B cell (primary cell): ENCODE results near the gene NUP35. TPM values are rescaled to one million over a fixed set of nuclear protein-coding genes. Genes with fewer than 3 reads are reported as not detected.

ENCODE experiments used
- ATAC-seq: fragments of 200-7000 bp; cut with Tn5 transposase; one replicate; pipeline ENCODE4 v1.10.0; 2021; ENCODE audit warnings: low read depth, mild to moderate bottlenecking, moderate number of reproducible peaks, moderate library complexity
- CTCF ChIA-PET: fragments of 350-600 bp; sonication (Branson Sonifier 250); formaldehyde crosslinking; loops from one replicate; lab custom pipeline; 2021; ENCODE audit warnings: antibody characterized with exemption, inconsistent platforms; lab: Charles Lee
- POLR2A ChIA-PET: fragments of 350-600 bp; sonication (Branson Sonifier 250); formaldehyde crosslinking; loops from one replicate; lab custom pipeline; 2021; ENCODE audit warnings: antibody characterized with exemption; lab: Charles Lee
- DNase-seq: peaks from one replicate; pipeline ENCODE4 v3.0.0; 2013
- H2AFZ ChIP-seq: 2 replicates; pipeline ENCODE4 v1.6.1; 2012; ENCODE audit warnings: mild to moderate bottlenecking, low read depth, low read length; ENCODE audit not compliant: insufficient read depth, poor library complexity, severe bottlenecking
- H3K27ac ChIP-seq, 2 donors: 1 replicate in 1 of 2; 2 replicates in 1 of 2; pipeline ENCODE4 v1.5.1; 2012 to 2013; ENCODE audit warnings: low read length in 2 of 2, mild to moderate bottlenecking in 2 of 2, moderate library complexity in 1 of 2
- H3K27me3 ChIP-seq, 4 experiments: fragments of 200-600 bp in 1 of 4; sonication (generic) in 1 of 4; replicated peaks in 1 of 4; 1 replicate in 2 of 4; 2 replicates in 2 of 4; pipeline versions ENCODE4 v1.6.1 to v1.7.0; 2013 to 2016; ENCODE audit warnings: low read length in 3 of 4, mild to moderate bottlenecking in 2 of 4, mixed read lengths in 1 of 4, moderate library complexity in 1 of 4; ENCODE audit not compliant: insufficient read depth in 4 of 4, control insufficient read depth in 3 of 4; ENCODE audit errors: control extremely low read depth in 1 of 4
- H3K36me3 ChIP-seq, 2 experiments: replicated peaks in 1 of 2; 1 replicate in 1 of 2; 2 replicates in 1 of 2; pipeline versions ENCODE4 v1.6.1 to v1.7.1; 2013; ENCODE audit warnings: low read length in 1 of 2; ENCODE audit not compliant: insufficient read depth in 2 of 2, control insufficient read depth in 1 of 2; ENCODE audit errors: control extremely low read depth in 1 of 2, extremely low read depth in 1 of 2
- H3K4me1 ChIP-seq, 2 donors: fragments of 200-600 bp in 1 of 2; sonication (generic) in 1 of 2; 1 replicate in 1 of 2; 2 replicates in 1 of 2; pipeline versions ENCODE4 v1.5.1 to v1.6.1; 2013 to 2017; ENCODE audit warnings: low read length in 2 of 2; ENCODE audit not compliant: control insufficient read depth in 2 of 2, insufficient read depth in 2 of 2
- H3K4me2 ChIP-seq: replicated peaks from 2 replicates; pipeline ENCODE3; 2012; ENCODE audit warnings: mild to moderate bottlenecking, low read depth, low read length; ENCODE audit not compliant: poor library complexity, severe bottlenecking
- H3K4me3 ChIP-seq, 5 experiments: fragments of 200-600 bp in 1 of 5; sonication (generic) in 1 of 5; 1 replicate in 3 of 5; 2 replicates in 2 of 5; pipeline versions ENCODE4 v1.5.1 to v1.7.0; 2011 to 2016; ENCODE audit warnings: low read length in 4 of 5, mild to moderate bottlenecking in 4 of 5, low read depth in 2 of 5, control low read depth in 1 of 5, moderate library complexity in 1 of 5; ENCODE audit not compliant: insufficient read depth in 1 of 5; ENCODE audit errors: control extremely low read depth in 1 of 5, extremely low read depth in 1 of 5
- H3K79me2 ChIP-seq: fragments of 200-600 bp; sonication (generic); one replicate; pipeline ENCODE4 v1.6.0; 2016; ENCODE audit warnings: low read length; ENCODE audit not compliant: control insufficient read depth, insufficient read depth
- H3K9ac ChIP-seq: fragments of 200-600 bp; sonication (generic); 2 replicates; pipeline ENCODE4 v1.6.1; 2017; ENCODE audit warnings: mild to moderate bottlenecking, low read length, moderate library complexity
- H3K9me3 ChIP-seq, 3 donors: one replicate each; pipeline versions ENCODE4 v1.6.1 to v1.7.1; 2013; ENCODE audit warnings: low read length in 2 of 3; ENCODE audit not compliant: control insufficient read depth in 2 of 3, insufficient read depth in 1 of 3; ENCODE audit errors: control extremely low read depth in 1 of 3
- H4K20me1 ChIP-seq: 2 replicates; pipeline ENCODE4 v1.6.0; 2012; ENCODE audit warnings: mild to moderate bottlenecking, low read length; ENCODE audit not compliant: insufficient read depth, control insufficient read depth, poor library complexity, severe bottlenecking
- H3K27ac Mint-ChIP-seq: one replicate; pipeline ENCODE4 v1.8.0; 2021; ENCODE audit warnings: mixed read lengths
- H3K27me3 Mint-ChIP-seq: one replicate; pipeline ENCODE4 v1.8.0; 2021; ENCODE audit warnings: mixed read lengths
- H3K4me1 Mint-ChIP-seq: one replicate; pipeline ENCODE4 v1.8.0; 2021; ENCODE audit warnings: mixed read lengths
- H3K4me3 Mint-ChIP-seq: one replicate; pipeline ENCODE4 v1.8.0; 2021; ENCODE audit warnings: mixed read lengths
- H3K9me3 Mint-ChIP-seq: one replicate; pipeline ENCODE4 v1.8.0; 2022; ENCODE audit warnings: mixed read lengths; ENCODE audit not compliant: insufficient read depth
- CTCF ChIP-seq: fragments of 200-600 bp; IDR thresholded peaks from one replicate; pipeline ENCODE4 v1.8.0; 2022; ENCODE audit warnings: antibody characterized with exemption, mild to moderate bottlenecking
- EZH2 ChIP-seq: IDR thresholded peaks from 2 replicates; pipeline ENCODE4 v1.6.1; 2012; ENCODE audit warnings: borderline replicate concordance, low read depth, mild to moderate bottlenecking, moderate library complexity, low read length; ENCODE audit not compliant: insufficient read depth, poor library complexity, severe bottlenecking
- WGBS: methylation state at CpG from one replicate; pipeline ENCODE4 v1.1.5; 2013; ENCODE audit warnings: missing lambda C conversion rate; ENCODE audit not compliant: insufficient coverage; 5-methylcytosine and 5-hydroxymethylcytosine counted together
- intact Hi-C: fragments of 100-400 bp; cut with micrococcal nuclease; formaldehyde crosslinking; loops from one replicate; pipeline ENCODE4 v1.10.0; 2022
- polyA plus RNA-seq: library from polyadenylated mRNA; depleted of rRNA; stranded (reverse); fragments of >200 nt; gene quantifications from 2 replicates; pipeline ENCODE4 v1.2.3, GENCODE V29; 2012
- total RNA-seq, 2 donors: library from RNA; stranded (reverse); fragments of 120-200 nt in 1 of 2; gene quantifications; 1 replicate in 1 of 2; 2 replicates in 1 of 2; pipeline versions ENCODE4 v1.2.3 to v1.2.4, GENCODE V29; 2013 to 2022

The NUP35 gene
- total and polyA plus RNA-seq, 2 donors (not counting 1 experiment from before 2014, with no cell fraction given) = 8.3 to 26.0 TPM

DNA sequence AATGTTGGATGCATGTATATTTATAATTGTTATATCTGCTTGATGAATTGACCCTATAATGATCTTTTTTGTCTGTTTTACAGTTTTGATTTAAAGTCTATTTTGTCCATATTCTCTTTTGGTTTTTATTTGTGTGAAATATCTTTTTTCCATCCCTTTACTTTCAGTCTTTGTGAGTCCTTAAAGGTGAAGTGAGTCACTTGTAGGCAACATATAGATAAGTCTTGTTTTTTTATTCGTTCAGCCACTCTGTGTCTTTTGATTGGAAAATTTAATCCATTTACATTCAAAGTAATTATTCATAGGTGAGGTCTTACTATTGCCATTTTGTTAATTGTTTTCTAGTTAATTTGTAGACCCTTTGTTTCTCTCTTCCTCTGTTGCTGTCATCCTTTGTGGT, 62.5 kb downstream of the NUP35 start:
- Histone ChIP-seq H4K20me1 (no peaks in the 10 kb centered on the region), H3K79me2 (no peaks in the 10 kb centered on the region), H3K9ac (no peak overlapping the region), H2AFZ (no peak overlapping the region), H3K36me3 (peaks cover 3 to 44% of the 10 kb centered on the region in 2 experiments), H3K27ac (no peak overlapping the region), H3K9me3 (peaks cover 0 to 4% (median 3%) of the 10 kb centered on the region in 3 donors), H3K4me1 (no peaks in the 10 kb centered on the region), H3K4me2 (no peak overlapping the region), H3K27me3 (no peaks in the 10 kb centered on the region), H3K4me3 (no peak overlapping the region)
- no peaks in the 10 kb centered on the region for H3K27me3 Mint-ChIP-seq
- ChIA-PET POLR2A (no interaction called here), CTCF (no interaction called here)
- WGBS = no CpG with 5 or more reads among the region's 1 CpG
- no peak overlapping the region for H3K4me3 Mint-ChIP-seq
- TF ChIP-seq EZH2 = no peak
- TF ChIP-seq CTCF = no peak
- DNase-seq (no peak), ATAC-seq (no peak)
- no peaks in the 10 kb centered on the region for H3K4me1 Mint-ChIP-seq
- H3K27ac Mint-ChIP-seq = no peak overlapping the region
- intact Hi-C loops = no loop called here
- peaks cover 6% of the 10 kb centered on the region for H3K9me3 Mint-ChIP-seq

GRCh38 chr2:183192343-183192742, 68.1 kb downstream of the NUP35 start:
- no peak overlapping the region for H3K4me3 ChIP-seq
- H2AFZ ChIP-seq = no peak overlapping the region
- H3K27ac ChIP-seq = no peak overlapping the region
- no peaks in the 10 kb centered on the region for H4K20me1 ChIP-seq
- H3K36me3 ChIP-seq = peaks cover 2 to 12% of the 10 kb centered on the region in 2 experiments
- ATAC-seq = no peak
- POLR2A ChIA-PET = no interaction called here
- Mint-ChIP-seq H3K9me3 (no peaks in the 10 kb centered on the region), H3K27me3 (no peaks in the 10 kb centered on the region), H3K4me3 (no peak overlapping the region), H3K27ac (no peak overlapping the region), H3K4me1 (no peaks in the 10 kb centered on the region)
- no peaks in the 10 kb centered on the region for H3K9me3 ChIP-seq
- intact Hi-C loops = no loop called here
- CTCF ChIA-PET = no interaction called here
- 100% methylated on average over 1 of the region's 1 CpG for WGBS
- no peak for TF ChIP-seq CTCF
- H3K79me2 ChIP-seq = no peaks in the 10 kb centered on the region
- no peaks in the 10 kb centered on the region for H3K27me3 ChIP-seq
- no peaks in the 10 kb centered on the region for H3K4me1 ChIP-seq
- DNase-seq = no peak
- H3K4me2 ChIP-seq = no peak overlapping the region
- no peak overlapping the region for H3K9ac ChIP-seq
